GM18951 (cell line): ENCODE measurements around the gene ZSWIM3.
A peak's percentile ranks its signal among the peaks of the same experiment; 100 is the strongest.

Experiments used
- POLR2A ChIP-seq: IDR thresholded peaks from 4 replicates; pipeline ENCODE4 v1.6.1; 2011; ENCODE audit warnings: mild to moderate bottlenecking; ENCODE audit not compliant: insufficient read length, insufficient read depth; ENCODE audit errors: extremely low read depth
- in situ Hi-C: fragments of 300-500 bp; cut with MboI; formaldehyde crosslinking; loops from one replicate; pipeline ENCODE4 v1.12.0; 2022; ENCODE audit warnings: low sequenced_read_pairs, mixed read lengths, inconsistent platforms; ENCODE audit not compliant: unreplicated experiment

Gene ZSWIM3

DNA sequence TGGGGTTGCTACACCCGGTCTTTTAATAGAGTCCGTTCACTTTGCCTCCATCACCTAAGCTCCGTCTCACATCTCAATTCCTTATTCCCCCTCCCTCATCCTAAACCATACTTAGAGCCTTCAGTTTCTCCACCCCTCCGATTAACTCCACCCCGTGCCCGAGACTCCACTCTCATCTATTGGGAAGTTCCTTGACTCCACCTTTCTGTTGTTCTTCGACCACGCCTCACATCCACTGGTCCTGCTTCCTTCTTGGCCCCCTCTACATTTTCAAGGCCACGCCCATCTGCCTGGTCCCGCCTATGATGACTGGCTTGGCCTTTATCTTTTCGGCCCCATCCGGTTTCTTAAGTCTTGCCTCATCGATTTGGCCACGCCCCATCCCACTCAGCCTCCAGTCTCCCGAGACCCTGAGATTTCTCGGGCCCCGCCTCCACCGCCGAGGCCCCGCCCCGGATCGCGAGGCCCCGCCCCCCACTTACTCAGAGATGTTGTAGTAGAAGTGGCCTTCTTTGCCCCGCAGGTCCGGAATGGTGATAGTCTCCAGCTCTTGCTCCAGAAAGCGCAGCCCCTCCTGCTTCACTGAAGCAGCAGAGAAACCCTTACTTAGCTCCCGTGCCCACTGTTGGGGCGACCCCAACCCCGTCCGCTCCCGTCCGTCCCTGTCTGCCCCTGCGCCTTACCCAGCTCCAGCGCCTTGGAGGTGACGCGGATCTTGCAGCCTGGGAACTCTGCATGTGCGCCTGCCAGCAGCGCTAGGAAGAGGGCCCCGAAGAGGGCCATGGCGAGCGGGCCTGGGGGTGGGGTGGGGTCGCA is 53.5 kb downstream of the ZSWIM3 start:
- peak; percentile 49 for TF ChIP-seq POLR2A
- in situ Hi-C loops = no loop called here

DNA sequence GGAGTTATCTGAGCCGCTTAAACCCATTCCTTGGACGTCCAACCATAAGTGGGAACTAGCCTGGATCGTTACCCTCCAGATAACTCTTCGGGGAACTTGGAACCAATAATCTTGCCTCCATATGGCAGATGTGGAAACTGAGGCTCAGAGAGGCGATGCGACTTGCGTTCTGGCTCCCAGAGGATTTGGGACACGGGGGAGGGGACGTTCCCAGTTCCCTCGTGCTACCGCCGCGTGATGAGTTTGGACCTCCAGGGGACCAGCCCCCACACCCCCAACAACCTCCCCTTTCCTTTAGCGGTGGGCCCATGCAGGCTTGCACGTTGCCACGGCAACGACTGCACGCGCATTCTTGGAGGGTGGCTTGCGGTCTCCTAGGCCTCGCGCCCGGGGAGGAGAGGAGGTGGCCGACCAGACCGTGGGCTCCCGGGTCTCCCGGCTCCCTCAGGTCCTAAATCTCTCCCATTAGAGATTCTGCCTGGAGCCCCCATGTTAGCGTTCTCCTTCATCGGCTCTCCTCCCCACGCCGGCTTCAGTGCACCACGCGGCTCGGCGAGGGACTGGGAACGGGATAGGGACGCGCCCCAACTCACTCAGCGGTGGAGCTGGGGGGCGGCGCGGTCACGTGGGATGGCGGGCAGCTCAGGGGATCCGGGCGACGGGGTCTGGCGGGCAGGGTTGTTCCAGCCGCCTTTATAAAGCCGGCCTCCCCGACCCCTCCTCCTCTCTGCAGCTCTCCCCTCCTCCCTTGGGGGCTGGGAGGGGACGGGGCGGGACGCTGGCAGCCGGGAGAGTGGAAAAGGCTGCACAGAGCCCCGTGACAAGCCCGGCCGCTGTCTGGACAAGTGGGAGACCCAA is 54.3 kb downstream of the ZSWIM3 start, which contains the start of gene PLTP:
TSS of gene PLTP (minus strand) at position 670 of the 858 bp plus-strand sequence. CDS start 703 bp downstream, outside the sequence.
- in situ Hi-C loops = no loop called here
- peak; percentile 23 for TF ChIP-seq POLR2A

DNA sequence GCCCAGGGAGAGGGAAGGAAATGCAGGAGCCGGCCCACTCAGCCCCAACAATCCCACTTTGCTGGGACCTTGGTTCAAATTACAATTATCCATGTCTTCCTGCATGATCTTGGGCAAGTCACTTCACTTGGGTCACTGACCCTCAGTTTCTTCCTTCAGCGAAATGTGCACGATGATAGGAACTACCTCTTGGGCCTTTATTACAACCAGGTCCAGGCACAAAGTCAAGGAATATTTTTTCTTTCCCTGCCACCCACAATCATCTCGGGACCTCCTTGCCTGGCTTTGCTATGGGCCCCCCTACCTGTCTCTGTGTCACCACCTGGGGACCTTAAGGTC is 54.9 kb downstream of the ZSWIM3 start:
- in situ Hi-C loops = no loop called here

DNA sequence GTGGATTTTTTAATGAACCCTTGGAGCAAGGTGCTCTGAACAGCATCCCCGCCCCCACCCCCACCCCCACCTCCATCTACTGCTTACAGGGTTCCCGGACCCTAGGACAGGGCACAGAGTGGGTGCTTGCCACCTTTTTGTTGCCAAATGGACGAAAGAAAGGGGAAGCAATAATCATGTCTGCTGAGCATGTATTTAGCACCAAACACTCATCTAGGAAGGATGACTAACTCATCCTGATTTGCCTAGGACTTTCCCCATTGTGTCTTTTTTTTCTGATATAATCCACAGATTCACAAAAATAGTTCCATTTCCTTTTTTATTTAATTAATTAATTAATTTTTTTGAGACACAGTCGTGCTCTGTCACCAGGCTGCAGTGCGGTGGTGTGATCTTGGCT is 55.7 kb downstream of the ZSWIM3 start:
- TF ChIP-seq POLR2A = no peak
- in situ Hi-C loops = no loop called here

More for the DNA sequence above, 54.9 kb downstream of the ZSWIM3 start:
- TF ChIP-seq POLR2A = no peak

DNA sequence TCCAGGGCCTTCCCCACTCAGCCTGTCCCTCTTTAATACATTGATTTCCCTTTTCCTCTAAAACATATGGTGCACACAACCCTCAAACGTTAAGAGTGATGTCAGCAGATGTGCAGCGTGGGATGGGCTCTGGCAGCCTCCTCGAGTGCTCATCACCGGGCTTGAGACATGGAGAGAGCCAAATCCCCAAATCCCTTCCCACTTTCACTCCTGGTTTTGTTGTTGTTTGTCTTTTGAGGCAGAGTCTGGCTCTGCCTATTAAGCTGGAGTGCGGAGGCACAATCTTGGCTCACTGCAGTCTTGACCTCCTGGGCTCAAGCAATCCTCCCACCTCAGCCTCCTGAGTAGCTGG is 60.4 kb downstream of the ZSWIM3 start:
- in situ Hi-C loops = no loop called here
- no peak for TF ChIP-seq POLR2A

DNA sequence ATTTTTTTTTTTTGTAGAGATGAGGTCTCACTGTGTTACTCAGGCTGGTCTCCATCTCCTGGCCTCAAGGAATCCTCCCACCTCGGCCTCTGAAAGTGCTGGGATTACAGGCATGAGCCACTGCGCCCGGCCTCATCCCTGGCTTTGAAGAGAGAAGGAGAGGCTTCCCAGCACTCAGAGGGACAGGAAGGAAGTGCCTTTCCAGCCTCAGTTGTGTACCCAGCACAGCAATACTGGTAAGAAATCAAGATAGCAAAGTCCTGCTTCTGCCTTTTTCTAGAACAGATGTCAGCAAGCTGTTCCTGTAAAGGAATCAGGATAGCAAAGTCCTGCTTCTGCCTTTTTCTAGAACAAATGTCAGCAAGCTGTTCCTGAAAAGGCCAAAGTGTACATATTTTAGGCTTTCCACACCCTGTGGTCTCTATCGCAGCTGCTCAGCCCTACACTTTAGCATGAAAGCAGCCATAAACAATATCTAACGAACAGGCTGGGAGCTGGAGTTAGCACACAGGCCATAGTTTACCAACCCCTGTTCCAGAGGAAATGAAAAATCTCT is 60.8 kb downstream of the ZSWIM3 start:
- in situ Hi-C loops = no loop called here
- TF ChIP-seq POLR2A = no peak

DNA sequence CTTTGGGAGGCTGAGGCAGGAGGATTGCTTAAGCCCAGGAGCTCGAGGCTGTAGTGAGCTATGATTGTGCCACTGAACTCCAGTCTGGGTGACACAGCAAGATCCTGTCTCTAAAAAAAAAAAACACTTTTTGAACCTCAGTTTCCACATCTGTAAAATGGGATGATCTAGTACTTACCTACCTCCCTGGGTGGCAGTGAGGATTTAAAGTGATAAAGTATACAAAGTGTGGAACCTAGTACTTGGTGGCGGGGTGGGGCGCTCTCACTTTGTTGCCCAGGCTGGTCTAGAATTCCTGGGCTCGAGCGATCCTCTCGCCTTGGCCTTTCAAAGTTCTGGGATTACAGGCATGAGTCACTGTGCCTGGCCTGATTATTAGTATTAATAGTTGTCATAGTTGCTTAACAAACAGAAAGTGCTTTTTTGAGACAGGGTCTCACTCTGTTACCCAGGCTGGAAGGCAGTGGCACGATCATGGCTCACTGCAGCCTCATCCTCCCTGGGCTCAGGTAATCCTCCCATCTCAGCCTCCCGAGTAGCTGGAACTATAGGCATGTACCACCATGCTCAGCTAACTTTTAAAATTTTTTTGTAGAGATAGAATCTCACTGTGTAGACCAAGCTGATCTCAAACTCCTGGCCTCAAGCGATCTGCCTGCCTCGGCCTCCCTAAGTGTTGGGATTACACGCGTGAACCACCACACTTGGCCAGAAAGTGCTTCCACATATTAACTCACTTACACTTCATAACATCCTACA is 61.5 kb downstream of the ZSWIM3 start:
- in situ Hi-C loops = no loop called here
- TF ChIP-seq POLR2A = no peak

DNA sequence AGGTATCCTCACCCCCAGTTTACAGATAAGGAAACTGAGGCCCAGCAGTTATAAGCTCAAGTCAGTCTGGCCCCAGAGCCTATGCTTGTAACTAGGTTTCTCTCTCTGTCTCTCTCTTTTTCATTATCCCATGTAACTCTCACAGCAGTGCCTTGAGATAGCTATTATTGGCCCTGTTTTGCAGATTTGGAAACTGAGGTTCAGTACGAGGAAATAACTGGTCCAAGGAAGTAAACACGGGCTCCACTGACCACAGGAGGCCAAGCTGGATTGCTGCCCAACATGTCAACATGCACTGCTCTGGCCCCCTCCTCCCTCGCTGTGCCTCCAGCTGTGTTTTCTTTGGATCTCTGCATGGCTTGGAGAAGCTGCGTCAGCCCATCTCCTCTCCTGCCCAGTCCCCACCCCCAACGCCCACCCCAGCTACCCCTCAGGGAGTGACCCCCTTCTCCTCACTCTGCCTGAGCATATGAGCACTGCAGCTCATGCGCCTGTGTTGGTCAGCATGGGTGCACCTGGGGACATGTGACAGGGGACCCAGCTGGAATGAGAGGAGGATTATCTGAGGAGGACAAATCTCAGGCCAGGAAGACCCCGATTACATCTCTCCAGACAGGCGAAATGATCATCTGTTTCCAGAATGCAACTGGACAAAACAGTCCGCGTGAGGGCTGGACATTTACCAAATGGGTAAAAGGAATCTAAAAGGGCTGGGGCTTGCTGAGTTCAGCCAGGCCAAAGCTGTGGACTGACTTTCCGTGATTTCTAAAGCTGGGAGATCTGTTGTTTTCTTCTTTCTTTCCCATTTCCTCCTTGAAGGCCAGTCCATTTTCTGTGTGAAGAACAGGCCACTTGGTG is 62.4 kb downstream of the ZSWIM3 start:
- in situ Hi-C loops = no loop called here
- no peak for TF ChIP-seq POLR2A

DNA sequence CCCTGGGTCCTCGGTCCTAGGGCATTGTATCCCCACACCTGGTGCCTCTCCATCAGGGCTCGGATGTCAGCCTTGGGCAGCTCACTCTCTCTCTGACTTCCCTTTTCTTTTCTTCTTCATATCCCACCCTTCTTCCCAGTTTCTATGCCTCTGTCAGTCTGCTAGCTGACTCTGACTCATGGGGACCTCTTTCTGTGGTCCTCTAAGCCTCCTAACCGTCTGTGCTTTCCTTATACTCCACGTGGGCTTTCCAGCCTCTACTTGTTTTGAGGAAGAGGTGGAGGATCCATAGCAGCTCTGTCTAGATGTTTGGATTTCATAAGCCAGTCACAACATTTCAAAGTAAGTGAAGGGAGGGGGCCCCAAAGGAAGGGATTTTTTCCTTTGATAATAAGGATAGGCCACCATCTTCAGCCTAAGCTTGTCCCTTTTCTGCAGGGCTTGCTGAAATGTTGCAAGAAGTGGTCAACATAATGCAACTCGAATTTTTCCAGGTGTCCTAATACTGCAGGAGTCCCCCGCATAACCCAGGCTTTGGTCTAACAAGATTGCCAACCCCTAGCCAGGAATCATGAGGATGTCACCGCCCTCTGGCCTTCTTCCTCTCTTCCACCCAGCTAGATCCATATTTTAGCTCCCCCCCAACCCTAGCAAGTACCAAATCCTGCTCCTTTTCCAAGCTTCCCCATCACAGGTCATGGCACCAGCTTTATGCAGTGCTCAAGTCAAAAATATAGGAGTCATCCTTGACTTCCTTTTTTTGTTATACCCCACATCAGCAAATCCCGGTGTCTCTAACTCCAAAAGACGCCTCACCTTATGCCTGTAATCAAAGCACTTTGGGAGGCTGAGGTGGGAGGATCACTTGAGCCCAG is 63.3 kb downstream of the ZSWIM3 start:
- in situ Hi-C loops = no loop called here
- TF ChIP-seq POLR2A = no peak

DNA sequence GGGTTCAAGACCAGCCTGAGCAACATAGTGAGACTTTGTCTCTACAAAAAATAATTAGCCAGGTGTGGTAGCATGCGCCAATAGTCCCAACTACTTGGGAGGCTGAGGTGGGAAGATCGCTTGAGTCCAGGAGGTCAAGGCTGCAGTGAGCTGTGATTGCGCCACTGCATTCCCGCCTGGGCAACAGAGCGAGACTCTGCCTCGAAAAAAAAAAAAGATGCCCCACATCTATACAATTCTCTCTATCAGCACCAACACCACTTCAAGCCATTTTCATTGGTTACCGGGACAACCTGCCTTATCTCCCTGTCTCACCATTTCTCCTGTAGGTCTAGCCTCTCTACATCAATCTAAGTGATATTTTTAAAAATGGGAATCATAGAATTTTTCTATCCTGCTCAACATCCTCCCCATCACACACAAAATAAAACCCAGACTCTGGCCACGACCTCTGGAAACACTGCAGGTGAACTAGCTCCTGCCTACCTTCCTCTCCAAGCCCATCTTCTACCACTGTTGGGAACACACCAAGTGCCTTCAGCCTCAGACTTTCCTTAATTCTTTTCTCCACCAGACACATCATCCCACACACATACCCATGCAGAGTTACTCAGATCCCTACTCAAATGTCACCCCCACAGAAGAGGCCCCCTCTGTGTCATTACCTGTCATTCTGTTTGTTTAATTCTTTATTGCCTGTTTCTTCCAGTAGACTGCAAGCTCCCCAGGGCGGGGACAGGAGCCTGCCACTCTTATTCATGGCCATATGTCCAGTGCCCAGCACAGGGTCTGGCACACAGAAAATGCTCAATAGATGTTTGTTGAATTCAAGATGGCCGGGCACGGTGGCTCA is 64.1 kb downstream of the ZSWIM3 start:
- TF ChIP-seq POLR2A = no peak
- in situ Hi-C loops = no loop called here

DNA sequence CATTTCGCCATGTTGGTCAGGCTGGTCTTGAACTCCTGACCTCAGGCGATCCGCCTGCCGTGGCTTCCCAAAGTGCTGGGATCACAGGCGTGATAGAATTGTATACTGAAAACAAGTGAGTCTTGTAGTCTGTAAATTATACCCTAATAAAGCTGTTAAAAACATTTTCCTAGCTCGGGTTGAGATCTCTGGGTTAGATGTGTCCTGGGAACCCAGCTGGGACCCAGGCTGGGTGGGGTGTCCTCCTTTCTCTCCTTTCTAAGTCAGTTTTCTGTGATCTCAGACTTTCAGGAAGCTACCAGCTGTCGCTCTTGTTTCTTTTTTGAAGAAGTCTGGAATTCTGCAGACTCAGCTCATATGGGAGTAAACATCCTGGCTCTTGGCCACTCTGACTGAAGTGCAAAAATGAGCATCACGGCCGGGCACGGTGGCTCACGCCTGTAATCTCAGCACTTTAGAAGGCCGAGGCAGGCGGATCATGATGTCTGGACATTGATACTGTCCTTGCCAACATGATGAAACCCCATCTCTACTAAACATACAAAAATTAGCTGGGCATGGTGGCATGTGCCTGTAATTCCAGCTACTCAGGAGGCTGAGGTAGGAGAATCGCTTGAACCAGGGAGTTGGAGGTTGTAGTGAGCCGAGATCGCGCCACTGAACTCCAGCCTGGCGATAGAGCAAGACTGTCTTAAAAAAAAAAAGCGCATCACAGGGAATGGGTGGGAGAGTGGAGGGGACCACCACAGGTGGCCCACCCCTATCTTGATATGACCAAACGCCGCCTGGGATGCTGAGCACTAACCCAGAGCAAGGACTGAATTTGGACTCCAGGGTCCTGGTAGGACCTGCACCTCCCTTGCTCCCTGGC is 67.2 kb downstream of the ZSWIM3 start:
- in situ Hi-C loops = no loop called here
- no peak for TF ChIP-seq POLR2A
